ENCODE results near the gene RGS5.
"Not testable (repeated sequence)": the region's sequence is repeated elsewhere in the genome, so short reads cannot be mapped to it uniquely, and the experiment has no call there.

Gene RGS5

DNA sequence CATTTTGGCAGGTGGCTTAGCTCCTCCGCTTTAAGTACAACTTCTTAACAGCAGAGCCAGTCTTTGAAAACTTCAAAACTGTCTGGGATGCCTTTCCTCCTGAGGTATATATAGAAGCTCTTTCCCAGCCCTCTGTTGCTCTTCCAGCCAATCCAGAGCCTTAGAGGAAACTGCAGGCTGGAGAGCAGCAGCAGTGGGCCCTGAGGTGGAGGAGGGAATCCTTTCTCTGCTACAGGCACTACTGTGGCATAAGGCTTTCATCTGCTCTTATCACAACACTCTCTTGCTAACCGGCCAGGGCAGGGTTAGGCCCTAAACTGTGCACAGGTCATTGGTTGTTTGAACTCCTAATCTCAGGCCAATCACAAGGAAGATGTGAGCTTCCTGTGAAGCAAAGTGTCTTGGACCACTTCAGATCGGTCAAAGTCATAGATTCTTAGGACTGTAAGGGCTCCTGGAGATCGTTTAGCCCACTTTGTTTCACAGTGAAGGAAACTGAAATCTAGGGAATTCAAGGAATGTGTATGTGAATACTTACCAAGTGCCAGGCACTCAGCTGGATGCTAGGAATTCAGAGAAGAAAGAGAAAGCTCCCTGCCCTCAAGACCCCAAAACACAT, at the start of gene RGS5:
Gene RGS5, minus strand, starts transcription at position 84 of the 619 bp plus-strand sequence. Its CDS starts 81 bp downstream, at position 3.
- DNase-seq = no peak

DNA sequence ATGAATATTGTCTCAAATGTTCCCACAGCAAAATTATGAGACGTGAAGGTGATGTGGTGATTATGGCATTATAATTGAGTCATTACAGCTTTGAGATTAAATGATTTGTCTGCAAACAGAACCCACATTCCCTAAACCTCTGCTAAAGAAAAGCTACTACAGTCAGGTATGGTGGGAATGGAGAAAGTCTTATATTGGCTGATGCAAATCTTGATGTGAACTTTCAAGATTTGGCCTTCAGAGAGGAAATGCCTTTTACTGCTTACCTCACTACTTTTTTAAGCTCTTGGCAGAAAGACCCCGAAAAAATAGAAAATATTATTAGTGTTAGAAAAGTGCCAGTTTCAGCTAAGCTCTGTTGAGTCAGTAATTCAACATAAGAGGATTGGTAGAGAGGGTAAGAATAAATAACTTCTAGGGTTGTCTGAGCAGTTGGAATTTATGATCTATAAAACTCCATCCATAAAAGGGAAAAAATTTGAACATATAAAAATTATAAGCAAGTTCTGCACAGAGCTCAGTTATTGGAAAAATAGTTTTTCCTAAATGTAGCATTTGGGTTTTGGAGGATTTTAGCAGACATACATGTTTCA, 47.8 kb upstream of the RGS5 start:
- no peak for DNase-seq

GRCh38 chr1:163248064-163248463, 45.3 kb upstream of the RGS5 start:
- DNase-seq = no peak

GRCh38 chr1:163244648-163245047, 41.9 kb upstream of the RGS5 start:
- not testable (repeated sequence) for DNase-seq

- no peak for DNase-seq
These were observed 39.0 kb upstream of the RGS5 start for GRCh38 chr1:163241746-163242145.

DNA sequence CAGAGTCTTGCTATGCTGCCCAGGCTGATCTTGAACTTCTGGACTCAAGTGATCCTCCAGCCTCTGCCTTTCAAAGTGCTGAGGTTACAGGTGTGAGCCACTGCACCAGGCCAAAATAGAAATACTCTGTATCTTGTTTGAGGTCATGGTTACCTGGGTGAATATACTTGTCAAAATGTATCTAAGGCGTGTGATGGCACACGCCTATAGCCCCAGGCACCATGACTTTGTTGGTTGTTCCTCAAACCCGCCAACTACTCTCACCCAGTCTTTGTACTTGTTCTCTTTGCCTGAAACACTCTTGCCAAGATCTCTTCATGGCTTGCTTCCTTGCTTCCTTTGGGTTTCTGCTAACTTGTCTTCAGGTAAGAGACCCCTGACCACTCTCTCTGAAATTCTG, 38.0 kb upstream of the RGS5 start:
- no peak for DNase-seq

- DNase-seq = not testable (repeated sequence)
These were observed 30.9 kb upstream of the RGS5 start for GRCh38 chr1:163233643-163234042.

GRCh38 chr1:163231385-163231784, 28.7 kb upstream of the RGS5 start:
- no peak for DNase-seq

DNA sequence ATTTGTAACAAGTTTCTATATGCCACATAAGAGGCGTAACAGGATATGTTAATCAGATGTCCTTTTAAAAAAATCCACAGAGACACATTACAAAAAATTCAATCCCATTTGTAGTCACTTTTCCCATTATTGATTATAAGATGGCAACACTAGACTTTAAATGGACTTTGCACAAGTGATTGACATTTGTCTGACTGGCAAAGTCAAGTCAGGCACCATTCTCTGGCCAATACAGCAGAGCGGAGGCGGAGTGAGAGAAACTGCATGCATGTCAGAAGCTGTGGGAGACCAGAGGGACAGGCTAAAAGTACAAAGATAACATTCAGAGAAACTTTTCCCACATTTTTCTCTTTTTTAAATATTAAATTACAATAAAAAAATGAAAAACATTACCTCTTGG, 28.1 kb upstream of the RGS5 start:
- no peak for DNase-seq

DNA sequence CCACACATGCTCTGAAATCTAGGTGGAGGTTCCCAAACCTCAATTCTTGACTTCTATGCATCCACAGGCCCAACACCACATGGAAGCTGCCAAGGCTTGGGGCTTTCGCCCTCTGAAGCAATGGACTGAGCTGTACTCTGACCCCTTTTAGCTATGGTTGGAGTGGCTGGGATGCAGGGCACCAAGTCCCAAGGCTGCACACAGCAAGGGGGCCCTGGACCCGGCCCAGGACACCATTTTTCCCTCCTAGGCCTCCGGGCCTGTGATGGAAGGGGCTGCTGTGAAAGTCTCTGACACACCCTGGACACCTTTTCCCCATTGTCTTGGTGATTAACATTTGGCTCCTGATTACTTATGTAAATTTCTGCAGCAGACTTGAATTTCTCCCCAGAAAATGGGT, 25.6 kb upstream of the RGS5 start:
- not testable (repeated sequence) for DNase-seq

DNA sequence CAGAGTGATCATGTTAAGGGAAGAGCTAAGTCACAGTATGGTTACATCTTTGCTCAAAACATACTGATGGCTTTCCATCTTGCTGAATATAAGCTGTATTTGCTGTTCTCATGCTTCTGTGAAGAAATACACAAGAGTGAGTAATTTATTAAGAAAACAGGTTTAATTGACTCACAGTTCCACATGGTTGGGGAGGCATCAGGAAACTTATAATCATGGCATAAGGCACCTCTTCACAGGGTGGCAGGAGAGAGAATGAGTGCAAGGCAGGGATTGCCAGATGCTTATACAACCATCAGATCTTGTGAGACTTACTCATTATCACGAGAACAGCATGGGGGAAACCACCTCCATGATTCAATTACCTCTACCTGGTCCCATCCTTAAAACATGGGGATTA, 24.4 kb upstream of the RGS5 start:
- DNase-seq = no peak

DNA sequence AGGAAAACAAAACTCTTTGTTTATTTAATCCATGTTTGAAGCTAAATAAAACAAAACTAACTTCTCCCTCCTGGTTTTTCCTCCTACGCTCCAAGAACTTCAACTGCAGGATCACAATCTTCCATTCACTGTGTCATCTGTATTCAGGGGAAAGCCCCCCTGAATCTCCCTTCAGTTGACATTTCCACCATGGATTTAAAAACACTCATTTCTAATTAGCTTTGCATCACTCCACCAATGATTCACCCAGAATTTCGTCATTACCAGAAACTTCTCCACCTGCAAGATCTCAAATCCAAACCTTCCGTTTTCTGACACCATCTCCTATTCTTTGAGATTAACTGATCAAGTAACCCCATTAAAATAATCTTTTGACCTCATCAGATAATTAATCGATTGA, 10.9 kb upstream of the RGS5 start:
- DNase-seq = no peak

GRCh38 chr1:163211667-163212066, 9.0 kb upstream of the RGS5 start:
- no peak for DNase-seq

DNA sequence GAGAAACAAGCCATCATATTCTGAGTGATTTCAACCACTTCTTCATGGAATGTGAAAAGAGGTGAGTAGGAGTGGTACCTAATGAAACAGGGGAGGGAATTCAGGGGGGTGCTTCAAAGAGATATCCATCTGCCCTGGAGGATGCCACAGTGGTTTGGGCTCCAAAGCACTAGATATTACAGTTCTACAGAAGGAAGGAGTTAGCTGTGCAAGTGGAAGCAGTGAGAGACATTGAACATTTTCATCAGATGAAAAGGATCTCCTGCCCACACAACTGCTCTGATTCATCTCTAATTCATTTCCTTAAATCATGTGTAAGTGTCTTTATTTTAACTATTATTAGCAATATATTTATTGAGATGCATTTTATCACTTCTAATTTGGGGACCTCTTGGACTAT, 2.8 kb upstream of the RGS5 start:
- DNase-seq = no peak

DNA sequence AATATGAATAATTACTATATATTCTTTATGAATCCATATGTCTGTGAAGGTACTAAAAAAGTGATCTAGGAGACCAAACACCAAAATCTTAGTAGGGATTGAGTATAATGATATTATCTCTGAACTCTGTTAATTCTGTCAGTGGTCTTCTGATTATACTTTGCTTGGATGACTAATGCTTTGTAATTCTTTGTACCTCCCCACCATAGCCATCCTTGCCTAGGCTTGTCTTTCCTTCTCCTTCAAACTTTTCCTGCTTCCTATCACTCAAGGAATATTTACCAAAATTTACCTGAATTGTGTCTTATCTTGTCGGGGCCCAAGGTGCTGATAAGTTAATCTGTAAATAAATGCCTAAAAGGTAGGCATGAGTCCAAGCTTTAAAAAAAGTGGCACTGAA, 845 bp upstream of the RGS5 start:
- no peak for DNase-seq

- no peak for DNase-seq
These were observed 810 bp downstream of the RGS5 start for GRCh38 chr1:163201906-163202305.

GRCh38 chr1:163197022-163197421, 5.7 kb downstream of the RGS5 start:
- DNase-seq = no peak

DNA sequence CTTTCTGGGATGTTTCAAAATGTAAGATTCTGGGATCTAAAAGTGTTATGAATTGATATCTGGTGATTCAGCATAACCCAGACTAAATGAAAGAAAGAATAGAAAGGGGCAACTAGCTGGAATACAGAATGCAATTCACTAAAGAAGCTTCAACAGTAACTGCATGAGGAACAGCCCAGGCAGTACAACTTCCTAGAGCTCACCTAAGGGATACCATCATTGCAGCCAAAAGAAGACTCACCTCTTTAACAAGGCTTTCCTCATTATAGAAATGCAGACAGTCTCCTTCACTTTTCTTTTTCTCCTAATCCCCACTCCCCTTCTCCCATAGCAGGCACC, 6.3 kb downstream of the RGS5 start:
- DNase-seq = no peak

DNA sequence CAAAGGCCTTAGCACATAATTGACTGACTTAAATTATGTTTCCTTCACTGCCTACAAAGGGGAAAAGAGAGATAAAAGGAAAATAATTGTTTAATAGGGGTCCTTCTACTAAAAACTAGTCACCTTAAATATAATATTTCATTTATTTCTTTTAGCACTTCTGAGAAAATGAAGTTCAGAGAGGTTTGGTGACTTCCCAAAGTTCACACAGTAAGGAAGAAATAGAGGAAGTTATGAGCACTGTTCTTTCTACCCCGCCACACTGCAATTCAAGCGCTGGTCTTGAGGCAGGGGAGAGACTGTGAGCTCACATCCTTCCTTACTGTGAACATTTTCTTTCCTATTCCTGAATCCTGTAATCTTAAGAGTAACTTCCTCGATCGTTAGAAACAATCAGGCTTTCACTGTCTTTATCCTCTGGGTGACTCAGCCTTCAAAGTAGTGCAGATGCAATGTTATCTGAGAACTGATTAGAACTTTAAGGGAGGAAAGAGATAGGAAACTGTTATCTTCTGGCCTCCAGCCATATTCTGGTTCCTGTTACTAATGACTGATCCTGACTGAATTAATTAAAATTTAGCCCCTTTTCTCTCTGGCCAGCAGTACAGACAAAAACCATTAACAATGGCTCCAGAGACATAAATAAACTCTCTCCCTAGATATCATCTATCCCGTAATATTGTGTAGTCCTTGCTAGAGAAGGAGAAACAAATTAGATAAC, 6.8 kb downstream of the RGS5 start:
- DNase-seq = no peak

DNA sequence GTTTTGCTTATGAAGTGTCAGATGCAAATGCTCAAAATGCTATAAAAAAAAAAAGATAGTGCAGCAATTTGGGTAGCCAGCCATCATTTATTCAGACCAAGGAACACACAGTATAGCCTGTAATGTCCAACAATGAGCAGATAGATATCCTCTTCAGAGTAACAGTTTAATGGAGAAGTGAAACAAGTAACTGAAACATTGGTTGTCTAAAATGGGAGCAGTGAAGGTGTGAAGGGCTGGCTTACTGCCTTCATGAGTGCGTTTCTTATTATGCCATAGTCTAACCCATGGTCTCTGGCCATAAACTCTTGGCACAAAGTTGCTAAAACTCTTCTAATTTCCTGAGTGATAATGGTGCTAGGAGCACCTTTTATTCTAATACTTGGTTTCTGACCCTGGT, 11.4 kb downstream of the RGS5 start:
- no peak for DNase-seq

DNA sequence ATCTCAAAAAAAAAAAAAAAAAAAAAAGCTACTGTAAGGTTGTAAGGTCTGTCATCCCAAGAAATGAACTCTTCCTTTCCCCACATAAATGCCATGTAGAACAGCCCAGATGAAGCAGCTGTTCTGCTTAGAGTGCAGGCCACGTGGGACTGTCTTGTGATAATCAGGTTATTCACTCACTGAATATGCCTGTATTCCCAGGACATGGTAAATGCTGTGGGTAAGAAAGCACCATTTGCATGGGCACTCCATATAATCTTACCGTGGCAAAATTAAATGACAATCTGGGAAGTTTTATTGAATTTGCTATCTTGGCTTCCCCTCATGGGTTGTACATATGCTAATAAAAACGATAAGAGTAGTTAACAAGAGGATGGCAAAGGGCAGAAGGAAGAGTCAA, 13.8 kb downstream of the RGS5 start:
- no peak for DNase-seq

DNA sequence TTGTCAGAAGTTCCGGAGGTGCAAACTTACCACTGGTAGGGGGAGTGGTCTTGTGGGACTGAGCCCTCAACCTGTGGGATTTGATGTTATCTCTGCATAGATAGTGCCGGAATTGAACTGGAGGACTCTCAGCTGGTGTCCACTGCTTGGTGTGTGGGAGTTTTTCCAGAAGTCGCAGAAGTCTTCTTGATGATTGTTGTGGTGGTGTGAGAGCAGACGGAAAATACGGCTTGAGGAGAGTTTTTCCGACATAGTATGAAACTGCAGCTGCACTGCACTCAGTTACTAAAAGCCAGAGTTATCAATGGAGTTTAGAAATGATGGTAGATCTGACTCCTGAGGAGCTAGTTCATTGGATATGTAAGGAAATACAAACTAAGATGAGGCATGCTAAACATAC, 14.9 kb downstream of the RGS5 start:
- no peak for DNase-seq

GRCh38 chr1:163186862-163187261, 15.9 kb downstream of the RGS5 start:
- no peak for DNase-seq

Data from hypothalamus (tissue), 51 donors.